Endothelial cell of umbilical vein (primary cell): Measurements from ENCODE around the gene ZNF507. TPM values are rescaled to one million over a fixed set of nuclear protein-coding genes. Genes with fewer than 3 reads are reported as not detected.

ENCODE experiments used
- BruUV-seq: library from RNA; stranded (reverse); fragments of 400-500 nt; replicated peaks from 2 replicates; lab custom pipeline; 2021; lab: Mats Ljungman, UMichigan
- CTCF ChIA-PET: fragments of 300-600, 350-600 bp; sonication (Branson Sonifier 250); formaldehyde crosslinking; loops from one replicate; lab custom pipeline; 2021; ENCODE audit warnings: antibody characterized with exemption, inconsistent platforms; lab: Charles Lee
- POLR2A ChIA-PET: fragments of 300-600, 350-600 bp; sonication (Branson Sonifier 250); formaldehyde crosslinking; loops from one replicate; lab custom pipeline; 2021; ENCODE audit warnings: antibody characterized with exemption, inconsistent platforms; lab: Charles Lee
- DNase-seq: peaks from one replicate; pipeline ENCODE4 v3.0.0-alpha.2; 2011; ENCODE audit warnings: low read depth, low spot score
- FAIRE-seq: peaks from 2 replicates; lab custom pipeline; 2011; peaks lifted over from hg19 to GRCh38; lab: Jason Lieb, UNC
- H2AFZ ChIP-seq: 2 replicates; pipeline ENCODE4 v1.6.0; 2012; ENCODE audit warnings: low read depth, low read length, control low read depth, inconsistent platforms
- H3K27ac ChIP-seq: 2 replicates; pipeline ENCODE4 v1.5.1; 2011; ENCODE audit warnings: low read depth, mild to moderate bottlenecking, control low read depth, low read length, moderate library complexity; ENCODE audit not compliant: insufficient read depth
- H3K27me3 ChIP-seq, 2 experiments: 2 replicates each; pipeline versions ENCODE4 v1.6.0 to v1.6.1; 2011; ENCODE audit warnings: low read length in 2 of 2, mixed read lengths in 1 of 2; ENCODE audit not compliant: control insufficient read depth in 2 of 2, insufficient read depth in 2 of 2
- H3K36me3 ChIP-seq, 2 experiments: 2 replicates in 1 of 2; 3 replicates in 1 of 2; pipeline ENCODE4 v1.5.1; 2011; ENCODE audit warnings: low read length in 2 of 2, mild to moderate bottlenecking in 1 of 2, moderate library complexity in 1 of 2; ENCODE audit not compliant: control insufficient read depth in 2 of 2, insufficient read depth in 2 of 2; ENCODE audit errors: extremely low read depth in 1 of 2
- H3K4me1 ChIP-seq: 3 replicates; pipeline ENCODE4 v1.5.1; 2011; ENCODE audit warnings: mild to moderate bottlenecking, low read length; ENCODE audit not compliant: control insufficient read depth, insufficient read depth; ENCODE audit errors: extremely low read depth
- H3K4me2 ChIP-seq: 2 replicates; pipeline ENCODE4 v1.6.1; 2011; ENCODE audit warnings: low read length, control low read depth, mixed read lengths; ENCODE audit not compliant: insufficient read depth
- H3K4me3 ChIP-seq, 3 experiments: fragments of 200-600 bp in 1 of 3; sonication (generic), shearing (Covaris generic) in 1 of 3; replicated peaks in 1 of 3; 2 replicates each; pipeline ENCODE4 v1.5.1; 2011 to 2016; ENCODE audit warnings: control low read depth in 3 of 3, low read length in 3 of 3, mild to moderate bottlenecking in 2 of 3, inconsistent platforms in 1 of 3, low read depth in 1 of 3, moderate library complexity in 1 of 3; ENCODE audit not compliant: insufficient read depth in 1 of 3
- H3K79me2 ChIP-seq: 2 replicates; pipeline ENCODE4 v1.6.0; 2012; ENCODE audit warnings: low read length, inconsistent platforms; ENCODE audit not compliant: control insufficient read depth, insufficient read depth
- H3K9ac ChIP-seq: replicated peaks from 2 replicates; pipeline ENCODE3; 2011; ENCODE audit warnings: low read length, control low read depth; ENCODE audit not compliant: insufficient read depth; ENCODE audit errors: extremely low read depth
- H3K9me1 ChIP-seq: replicated peaks from 3 replicates; pipeline ENCODE4 v1.6.0; 2011; ENCODE audit warnings: mild to moderate bottlenecking, low read length; ENCODE audit not compliant: control insufficient read depth, insufficient read depth; ENCODE audit errors: extremely low read depth
- H3K9me3 ChIP-seq: replicated peaks from 2 replicates; pipeline ENCODE4 v1.5.1; 2012; ENCODE audit warnings: low read length, inconsistent platforms; ENCODE audit not compliant: control insufficient read depth, insufficient read depth
- H4K20me1 ChIP-seq: replicated peaks from 2 replicates; pipeline ENCODE3; 2011; ENCODE audit warnings: mild to moderate bottlenecking, low read length; ENCODE audit not compliant: control insufficient read depth, insufficient read depth; ENCODE audit errors: extremely low read depth
- JUN ChIP-seq: IDR thresholded peaks from 2 replicates; pipeline ENCODE4 v1.6.1; 2011; ENCODE audit warnings: borderline replicate concordance, low read depth; ENCODE audit not compliant: insufficient read length, insufficient read depth
- POLR2A ChIP-seq: IDR thresholded peaks from 2 replicates; pipeline ENCODE4 v1.6.1; 2012; ENCODE audit warnings: low read depth, mild to moderate bottlenecking, control low read depth, low read length
- dilution Hi-C: fragments of 300-500 bp; cut with MboI; formaldehyde crosslinking; loops from one replicate; pipeline ENCODE4 v1.15.0; 2019; ENCODE audit warnings: low sequenced_read_pairs; ENCODE audit not compliant: extremely low pct_ligation_motif_present
- intact Hi-C: fragments of 100-400 bp; cut with micrococcal nuclease; formaldehyde crosslinking; loops from one replicate; pipeline ENCODE4 v1.10.0; 2022
- polyA plus RNA-seq, 4 experiments: library from polyadenylated mRNA; depleted of rRNA in 3 of 4; stranded (reverse) in 3 of 4; unstranded in 1 of 4; fragments of >200 nt; gene quantifications; 2 replicates each; pipeline versions ENCODE4 v1.2.1 to v1.2.3, GENCODE V29; 2011 to 2012; ENCODE audit warnings: missing spikeins in 1 of 4
- total RNA-seq: library from RNA; stranded (reverse); gene quantifications from 2 replicates; pipeline ENCODE4 v1.2.3, GENCODE V29; 2021
- TF ChIP-seq, protein P1 (sequence below), 2 donors: IDR thresholded peaks; 1 replicate in 1 of 2; 2 replicates in 1 of 2; pipeline ENCODE4 v1.5.1; 2011; ENCODE audit warnings: low read length in 2 of 2, mild to moderate bottlenecking in 2 of 2, moderate library complexity in 2 of 2, control low read depth in 1 of 2, inconsistent platforms in 1 of 2, low read depth in 1 of 2; ENCODE audit not compliant: insufficient read depth in 1 of 2; ENCODE audit errors: extremely low read depth in 1 of 2

Gene ZNF507
- total and polyA plus RNA-seq, 2 donors (not counting 3 experiments of a cell fraction or from before 2014, with no cell fraction given) = 6.8 to 23.0 TPM

DNA sequence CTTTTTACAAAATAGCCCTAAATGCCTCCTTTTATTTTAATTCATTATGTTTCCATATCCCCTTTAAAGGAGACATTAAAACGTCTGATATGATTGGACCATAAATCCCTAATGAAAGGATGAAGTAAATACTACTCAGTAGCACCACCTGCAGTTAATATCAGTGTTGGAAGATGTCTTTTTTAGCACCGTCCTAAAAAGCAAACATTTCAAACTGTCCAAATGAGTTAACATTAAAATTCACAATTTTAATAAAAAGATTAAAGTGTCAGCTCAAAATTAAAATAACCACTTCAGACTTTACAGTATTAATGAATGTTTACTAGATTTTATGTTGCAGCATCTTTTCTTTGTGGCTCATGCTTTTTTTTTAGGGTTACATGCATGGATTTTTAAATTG, 12.3 kb downstream of the ZNF507 start:
- Histone ChIP-seq H3K27ac (no peak overlapping the region), H3K9ac (no peak overlapping the region), H4K20me1 (peaks cover 6% of the 10 kb centered on the region), H3K27me3 (no peaks in the 10 kb centered on the region), H3K79me2 (peaks cover 57% of the 10 kb centered on the region), H3K9me3 (no peaks in the 10 kb centered on the region), H3K4me2 (no peak overlapping the region), H2AFZ (no peak overlapping the region), H3K4me1 (peaks cover 6% of the 10 kb centered on the region), H3K9me1 (no peaks in the 10 kb centered on the region), H3K4me3 (no peak overlapping the region), H3K36me3 (peaks cover 24 to 31% of the 10 kb centered on the region in 2 experiments)
- CTCF ChIA-PET = interaction anchor here (0.8 to 1.9 kb wide), 4 partner anchors 16 to 69 kb away, joined by 3 to 5 read pairs (median 4); no protein-coding TSS in a partner anchor
- dilution Hi-C loops (no loop called here), intact Hi-C loops (no loop called here)
- POLR2A ChIA-PET = no interaction called here
- DNase-seq = peak; percentile 32
- no TSS peak for BruUV-seq
- TF ChIP-seq JUN = no peak
- TF ChIP-seq, protein P1, sequence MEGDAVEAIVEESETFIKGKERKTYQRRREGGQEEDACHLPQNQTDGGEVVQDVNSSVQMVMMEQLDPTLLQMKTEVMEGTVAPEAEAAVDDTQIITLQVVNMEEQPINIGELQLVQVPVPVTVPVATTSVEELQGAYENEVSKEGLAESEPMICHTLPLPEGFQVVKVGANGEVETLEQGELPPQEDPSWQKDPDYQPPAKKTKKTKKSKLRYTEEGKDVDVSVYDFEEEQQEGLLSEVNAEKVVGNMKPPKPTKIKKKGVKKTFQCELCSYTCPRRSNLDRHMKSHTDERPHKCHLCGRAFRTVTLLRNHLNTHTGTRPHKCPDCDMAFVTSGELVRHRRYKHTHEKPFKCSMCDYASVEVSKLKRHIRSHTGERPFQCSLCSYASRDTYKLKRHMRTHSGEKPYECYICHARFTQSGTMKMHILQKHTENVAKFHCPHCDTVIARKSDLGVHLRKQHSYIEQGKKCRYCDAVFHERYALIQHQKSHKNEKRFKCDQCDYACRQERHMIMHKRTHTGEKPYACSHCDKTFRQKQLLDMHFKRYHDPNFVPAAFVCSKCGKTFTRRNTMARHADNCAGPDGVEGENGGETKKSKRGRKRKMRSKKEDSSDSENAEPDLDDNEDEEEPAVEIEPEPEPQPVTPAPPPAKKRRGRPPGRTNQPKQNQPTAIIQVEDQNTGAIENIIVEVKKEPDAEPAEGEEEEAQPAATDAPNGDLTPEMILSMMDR (IDR thresholded peaks at IDR 0.05; ENCODE audit: extremely low read depth in 1 of 2, insufficient read depth in 1 of 2, low read depth in 1 of 2, low read length in 2 of 2) = peak in 1 of 2 donors; percentile 5
- peak; percentile 55 for FAIRE-seq

DNA sequence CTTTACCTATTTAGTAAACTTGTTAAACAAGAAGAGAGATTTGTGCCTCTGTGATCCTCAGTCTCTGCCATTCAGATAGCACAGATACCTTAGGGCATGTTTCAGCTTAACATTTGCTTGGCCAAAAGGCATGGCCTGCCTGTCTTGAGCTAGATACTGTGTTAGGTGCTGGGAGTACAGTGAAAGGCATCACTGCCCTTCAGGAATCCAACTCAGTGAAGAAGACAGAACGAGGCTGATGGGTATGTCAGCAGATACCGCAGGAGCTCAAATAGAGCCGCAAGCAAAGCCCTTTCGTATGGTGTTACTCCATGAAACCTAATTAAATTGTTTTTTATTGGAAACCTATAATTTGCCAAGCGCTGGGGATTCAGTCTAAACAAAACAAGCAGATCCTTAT, 12.9 kb downstream of the ZNF507 start:
- Histone ChIP-seq H4K20me1 (peaks cover 6% of the 10 kb centered on the region), H3K4me3 (no peak overlapping the region), H3K9me3 (no peaks in the 10 kb centered on the region), H3K27ac (no peak overlapping the region), H3K79me2 (peaks cover 56% of the 10 kb centered on the region), H3K36me3 (peaks cover 19 to 29% of the 10 kb centered on the region in 2 experiments), H3K4me1 (peaks cover 6% of the 10 kb centered on the region), H3K27me3 (no peaks in the 10 kb centered on the region), H3K9ac (no peak overlapping the region), H3K4me2 (no peak overlapping the region), H2AFZ (no peak overlapping the region), H3K9me1 (no peaks in the 10 kb centered on the region)
- ChIA-PET POLR2A (no interaction called here), CTCF (interaction anchor here (0.8 to 1.9 kb wide), 5 partner anchors 16 to 1676 kb away, joined by 3 to 5 read pairs (median 3); no protein-coding TSS in a partner anchor)
- no peak for DNase-seq
- TF ChIP-seq POLR2A (no peak), JUN (no peak)
- BruUV-seq = no TSS peak
- no peak for FAIRE-seq
- intact Hi-C loops = no loop called here
- dilution Hi-C loops = no loop called here
